G401 (cell line): ENCODE results near the gene TLX1. TPM values are rescaled to one million over a fixed set of nuclear protein-coding genes. Genes with fewer than 3 reads are reported as not detected.
"Not testable (repeated sequence)": the region's sequence is repeated elsewhere in the genome, so short reads cannot be mapped to it uniquely, and the experiment has no call there.

Experiments used
- DNase-seq: peaks from one replicate; pipeline ENCODE4 v3.0.0-alpha.2; 2015; ENCODE audit warnings: low spot score
- in situ Hi-C: cut with HindIII; loops from 2 replicates; pipeline ENCODE4 v1.10.0; 2016; ENCODE audit warnings: low sequenced_read_pairs, mixed read lengths
- total RNA-seq: library from RNA; depleted of rRNA; stranded (reverse); fragments of >200 nt; shearing (Covaris generic); gene quantifications from 2 replicates; pipeline ENCODE4 v1.2.3, GENCODE V29; 2014

Gene TLX1
- total RNA-seq, 1 experiment from 2014 or later, result 0.14 TPM

- in situ Hi-C loops, result no loop called here
- no peak for DNase-seq
Observed at GRCh38 chr10:101143345-101143630, 12.2 kb downstream of the TLX1 start.

DNA sequence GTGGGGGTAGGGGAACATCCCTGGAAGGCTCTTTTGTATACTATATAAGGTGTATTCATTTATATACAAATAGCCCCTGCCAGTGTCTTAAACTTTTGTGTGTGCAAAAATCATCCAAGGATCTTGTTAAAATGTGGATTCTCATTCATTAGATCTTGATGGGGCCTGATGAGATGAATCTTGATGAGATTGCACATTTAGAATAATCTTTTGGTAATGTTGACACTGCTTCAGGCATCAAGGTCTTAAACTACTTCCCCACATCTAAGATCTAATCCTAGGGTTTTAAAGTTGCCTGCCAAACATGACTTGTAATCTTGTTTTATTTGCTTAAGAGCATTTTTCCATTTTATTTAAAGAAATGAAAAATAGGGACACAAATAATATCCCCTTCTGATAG, 13.0 kb downstream of the TLX1 start:
- in situ Hi-C loops, result no loop called here
- DNase-seq, result no peak

DNA sequence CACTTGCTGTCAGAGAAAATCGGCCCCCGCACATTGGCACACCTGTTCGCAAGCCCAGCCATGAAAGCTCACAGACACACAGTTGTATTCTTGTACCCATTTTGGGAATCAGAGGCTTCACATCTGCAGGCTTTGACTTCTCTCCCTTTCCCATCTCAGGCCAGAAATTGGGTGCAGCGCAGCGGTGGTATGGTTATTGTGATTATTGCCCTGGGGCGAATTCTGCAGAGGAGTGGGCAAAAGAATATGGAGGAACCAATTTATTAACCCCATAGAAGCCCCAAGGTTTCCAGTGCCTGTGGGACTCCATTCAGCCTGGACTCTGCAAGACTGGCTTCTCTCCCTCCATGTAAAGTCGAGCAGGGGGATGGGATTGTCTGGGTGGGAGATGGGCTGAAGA, 14.0 kb downstream of the TLX1 start:
- in situ Hi-C loops, result no loop called here
- no peak for DNase-seq

DNA sequence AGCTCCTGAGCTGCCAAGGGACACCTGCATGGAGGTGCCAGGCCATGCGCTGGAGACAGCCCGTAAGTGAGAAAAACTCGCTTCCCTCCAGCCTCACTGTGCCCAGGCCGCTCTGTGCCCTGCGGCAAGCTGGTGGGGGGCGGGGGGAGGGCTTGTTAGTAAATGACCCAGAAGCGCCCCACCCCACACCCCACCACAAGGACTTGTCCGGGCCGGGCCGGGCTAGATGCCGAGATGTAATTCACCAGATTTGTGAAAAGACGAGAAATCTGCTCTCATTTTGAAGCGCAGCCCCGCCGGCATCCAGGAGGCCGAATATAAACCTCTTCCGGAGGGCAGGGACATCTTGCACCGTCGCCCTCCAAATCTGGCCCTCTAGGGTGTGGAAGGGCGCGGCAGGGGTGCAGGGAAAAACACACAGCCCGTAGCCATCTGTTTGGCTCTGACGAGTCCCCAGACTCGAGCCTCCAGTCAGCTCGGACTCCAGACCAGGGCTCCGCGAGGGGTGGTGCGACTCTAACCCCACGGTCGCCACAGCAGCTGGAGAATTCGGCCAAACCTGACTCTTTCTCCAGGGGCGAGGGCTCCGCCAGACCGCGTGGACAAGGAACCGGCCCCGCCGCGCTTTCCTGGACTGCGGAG, 14.8 kb downstream of the TLX1 start:
- in situ Hi-C loops, result no loop called here
- DNase-seq, result no peak

GRCh38 chr10:101146392-101147251, 15.5 kb downstream of the TLX1 start:
- in situ Hi-C loops, result no loop called here
- no peak for DNase-seq

- no peak for DNase-seq
- in situ Hi-C loops, result no loop called here
Observed at GRCh38 chr10:101151395-101151794, 20.3 kb downstream of the TLX1 start.

GRCh38 chr10:101152316-101152715, 21.2 kb downstream of the TLX1 start:
- in situ Hi-C loops, result no loop called here
- no peak for DNase-seq

GRCh38 chr10:101154506-101154905, 23.4 kb downstream of the TLX1 start:
- in situ Hi-C loops, DNase-seq: not testable (repeated sequence)

DNA sequence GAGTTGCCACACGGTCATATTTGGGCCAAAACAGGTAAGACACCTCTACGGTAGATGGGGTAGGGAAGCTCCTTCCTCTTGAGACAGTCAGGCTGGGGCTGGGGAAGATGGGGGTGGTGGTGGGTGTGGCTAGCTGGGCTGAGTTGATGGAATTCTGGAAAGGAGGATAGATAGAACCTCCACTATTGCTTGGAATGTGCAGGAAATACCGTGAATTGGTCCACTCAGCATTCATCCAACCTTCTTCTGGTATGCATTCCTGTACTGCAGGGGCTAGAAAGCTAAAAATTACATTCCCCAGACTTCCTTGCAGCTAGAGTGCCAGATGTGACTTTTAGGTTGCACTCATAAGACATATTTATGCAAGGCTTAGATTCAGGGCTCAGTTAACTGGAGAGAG, 24.8 kb downstream of the TLX1 start:
- no peak for DNase-seq
- in situ Hi-C loops, result no loop called here

GRCh38 chr10:101157756-101158458, 26.8 kb downstream of the TLX1 start:
- DNase-seq, result no peak
- in situ Hi-C loops, result no loop called here

GRCh38 chr10:101158459-101159058, 27.5 kb downstream of the TLX1 start:
- DNase-seq, result no peak
- in situ Hi-C loops, result no loop called here

DNA sequence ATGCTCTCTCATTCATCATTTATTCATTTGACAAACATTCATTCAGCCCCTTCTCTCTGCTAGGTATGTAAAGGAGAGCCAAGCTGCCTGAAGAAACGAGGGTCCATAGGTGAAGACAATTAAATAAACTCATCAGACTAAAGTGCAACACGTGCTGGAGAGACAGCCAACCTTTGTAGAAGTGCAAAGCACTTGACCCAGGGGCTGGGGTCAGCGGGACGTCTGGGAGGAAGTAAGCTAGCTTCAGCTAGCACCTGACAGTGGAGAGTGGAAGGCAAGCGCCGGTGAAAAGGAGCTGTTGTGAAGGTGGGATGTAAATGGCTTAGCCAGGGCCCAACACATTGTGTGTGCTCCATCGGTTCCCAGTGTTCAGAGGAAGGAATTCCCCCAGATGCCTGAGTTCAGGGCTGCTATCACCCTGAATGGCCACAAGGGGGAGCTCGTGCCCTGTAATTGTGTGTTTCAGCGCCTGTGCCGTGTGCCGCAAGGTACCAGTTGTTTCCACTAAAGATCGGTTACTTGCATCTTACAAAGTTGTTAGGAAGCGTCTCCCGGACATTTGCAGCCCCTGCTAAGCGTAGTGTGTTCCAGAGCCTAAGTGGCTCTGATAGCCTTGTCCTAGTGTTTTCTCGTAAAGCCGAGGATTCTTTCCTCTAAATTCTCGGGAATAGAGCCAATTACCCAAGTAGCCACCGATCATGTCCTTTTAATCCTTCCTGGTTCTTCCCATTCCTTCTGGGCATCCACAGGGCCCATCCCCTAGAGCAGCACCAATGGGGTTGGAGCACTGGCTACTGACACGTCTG, 30.6 kb downstream of the TLX1 start:
- in situ Hi-C loops, result no loop called here
- DNase-seq, result peak; percentile 85

- in situ Hi-C loops, result no loop called here
- DNase-seq, result no peak
Observed at GRCh38 chr10:101162677-101163076, 31.6 kb downstream of the TLX1 start.

DNA sequence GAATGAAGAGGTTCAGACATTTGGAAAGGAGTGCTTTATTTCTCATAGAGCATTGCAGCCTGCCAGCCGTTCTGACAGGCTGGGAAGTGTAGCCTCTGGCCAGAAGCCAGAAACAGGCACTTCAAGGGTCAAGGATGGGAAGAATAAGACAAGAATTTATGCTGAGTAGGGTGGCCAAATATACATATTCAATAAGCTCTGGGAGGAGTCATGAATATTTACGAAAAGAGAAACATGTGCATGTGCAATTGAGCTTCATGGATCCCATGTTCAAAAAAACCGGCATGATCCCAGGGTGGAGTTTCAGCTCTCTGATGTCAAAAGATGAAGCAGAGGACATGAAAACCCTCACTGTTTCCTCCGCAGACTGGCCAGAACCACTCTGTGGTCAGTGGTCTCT, 32.9 kb downstream of the TLX1 start:
- in situ Hi-C loops, result no loop called here
- DNase-seq, result no peak

- no peak for DNase-seq
- in situ Hi-C loops, result no loop called here
Observed at GRCh38 chr10:101165736-101166135, 34.6 kb downstream of the TLX1 start.

DNA sequence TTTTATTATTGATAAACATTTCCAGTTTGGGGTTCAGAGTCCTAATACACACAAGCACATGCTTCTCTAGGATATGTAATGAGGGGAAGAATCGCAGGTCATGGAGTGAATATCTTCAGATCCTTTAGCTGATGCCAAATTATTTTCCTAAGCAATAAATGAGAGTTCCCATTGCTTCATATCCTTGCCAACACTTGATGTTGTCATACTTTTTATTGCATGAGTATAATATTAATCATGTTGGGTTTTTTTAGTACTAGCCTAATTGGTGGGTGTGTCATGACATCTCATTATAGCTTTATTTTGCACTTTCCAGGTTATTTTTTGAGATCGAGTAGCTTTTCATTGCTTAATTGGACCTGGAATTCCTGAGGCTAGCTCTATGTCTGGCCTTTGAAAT, 35.3 kb downstream of the TLX1 start:
- no peak for DNase-seq
- in situ Hi-C loops, result no loop called here

- in situ Hi-C loops, result no loop called here
Observed at GRCh38 chr10:101172741-101173140, 41.6 kb downstream of the TLX1 start.

GRCh38 chr10:101174319-101174718, 43.2 kb downstream of the TLX1 start:
- no peak for DNase-seq
- in situ Hi-C loops, result no loop called here

More at GRCh38 chr10:101172741-101173140, 41.6 kb downstream of the TLX1 start:
- DNase-seq, result no peak

DNA sequence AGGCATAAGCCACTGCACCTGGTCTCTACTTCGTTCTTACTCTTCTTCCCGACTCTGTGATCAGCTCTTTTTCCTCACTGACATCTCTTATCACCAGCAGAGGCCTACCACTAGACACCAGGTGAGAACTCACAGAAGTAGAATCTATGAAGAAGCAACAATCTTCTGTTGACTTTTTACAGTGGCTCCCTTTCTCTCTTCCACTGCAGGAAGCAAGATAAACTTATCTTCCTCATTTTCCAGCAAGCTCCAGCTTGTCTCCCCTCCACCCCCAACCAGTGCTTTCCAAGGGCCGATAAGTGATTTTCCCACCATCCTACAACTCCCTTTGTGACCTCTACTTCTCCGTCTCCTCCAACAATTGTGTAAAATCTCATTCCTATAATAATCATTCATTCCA, 45.5 kb downstream of the TLX1 start:
- no peak for DNase-seq
- in situ Hi-C loops, result no loop called here
